Skin epidermis (tissue), 12 donors: Measurements from ENCODE around the gene ZNF133.
A peak's percentile ranks its signal among the peaks of the same experiment; 100 is the strongest.
"Not testable (repeated sequence)": the region's sequence is repeated elsewhere in the genome, so short reads cannot be mapped to it uniquely, and the experiment has no call there.

ENCODE experiments used
- H3K27ac ChIP-seq, 21 experiments: fragments of 200-600 bp; sonication (generic) in 11 of 21; one replicate each; pipeline ENCODE4 v1.5.0; 2020; ENCODE audit warnings: mild to moderate bottlenecking in 3 of 21, inconsistent platforms in 2 of 21, moderate library complexity in 2 of 21
- H3K4me3 ChIP-seq, 7 experiments: fragments of 200-600 bp; sonication (generic) in 2 of 7; one replicate each; pipeline ENCODE4 v1.5.0; 2020; ENCODE audit warnings: inconsistent platforms in 2 of 7, mild to moderate bottlenecking in 2 of 7, moderate library complexity in 1 of 7

ZNF133 gene

GRCh38 chr20:18287915-18288748, at the start of gene ZNF133:
Gene ZNF133 (plus strand): TSS chr20:18288527. CDS start chr20:18305687, 17,160 bp downstream.
- H3K4me3 ChIP-seq: peak within 1 kb of the TSS; percentile 57 to 96 (median 84)
- peak within 1 kb of the TSS; percentile 60 to 99 (median 96) for H3K27ac ChIP-seq

GRCh38 chr20:18240997-18241396, 47.3 kb upstream of the ZNF133 start:
- no peak overlapping the region for H3K27ac ChIP-seq

GRCh38 chr20:18243802-18244201, 44.5 kb upstream of the ZNF133 start:
- no peak overlapping the region for H3K27ac ChIP-seq
- H3K4me3 ChIP-seq: no peak overlapping the region

More at GRCh38 chr20:18240997-18241396, 47.3 kb upstream of the ZNF133 start:
- no peak overlapping the region for H3K4me3 ChIP-seq

DNA sequence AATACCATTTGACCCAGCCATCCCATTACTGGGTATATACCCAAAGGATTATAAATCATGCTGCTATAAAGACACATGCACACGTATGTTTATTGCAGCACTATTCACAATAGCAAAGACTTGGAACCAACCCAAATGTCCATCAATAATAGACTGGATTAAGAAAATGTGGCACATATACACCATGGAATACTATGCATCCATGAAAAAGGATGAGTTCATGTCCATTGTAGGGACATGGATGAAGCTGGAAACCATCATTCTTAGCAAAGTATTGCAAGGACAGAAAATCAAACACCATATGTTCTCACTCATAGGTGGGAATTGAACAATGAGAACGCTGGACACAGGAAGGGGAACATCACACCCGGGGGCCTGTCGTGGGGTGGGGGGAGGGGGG, 39.8 kb upstream of the ZNF133 start:
- H3K27ac ChIP-seq, H3K4me3 ChIP-seq: not testable (repeated sequence)

- H3K4me3 ChIP-seq: no peak overlapping the region
- H3K27ac ChIP-seq: no peak overlapping the region
These were observed 38.1 kb upstream of the ZNF133 start for GRCh38 chr20:18250217-18250616.

- Histone ChIP-seq H3K27ac (peak overlapping the region in 16 of 21 experiments; percentile 8 to 73 (median 55)), H3K4me3 (no peak overlapping the region)
These were observed 35.5 kb upstream of the ZNF133 start for GRCh38 chr20:18252597-18253451.

DNA sequence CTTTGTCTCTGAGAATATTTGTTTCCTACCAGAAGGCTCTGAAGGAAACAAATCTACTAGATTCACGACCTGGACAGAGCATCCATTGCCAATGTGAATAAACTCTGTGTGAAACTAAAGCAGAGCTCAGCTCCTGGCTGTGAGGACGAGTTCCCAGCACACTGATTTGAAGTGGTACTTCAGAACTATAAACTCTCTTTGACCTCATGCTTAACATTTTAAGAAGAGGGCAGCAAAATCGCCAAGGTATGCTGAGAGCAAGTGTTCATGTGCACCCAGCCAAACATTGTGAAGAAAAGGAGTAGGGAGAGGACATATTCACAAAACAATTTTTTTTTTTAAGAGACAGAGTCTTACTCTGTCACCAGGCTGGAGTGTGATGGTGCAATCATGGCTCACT, 33.7 kb upstream of the ZNF133 start:
- H3K27ac ChIP-seq: no peak overlapping the region
- no peak overlapping the region for H3K4me3 ChIP-seq

- Histone ChIP-seq H3K4me3 (no peak overlapping the region), H3K27ac (no peak overlapping the region)
These were observed 32.8 kb upstream of the ZNF133 start for GRCh38 chr20:18255526-18255925.

DNA sequence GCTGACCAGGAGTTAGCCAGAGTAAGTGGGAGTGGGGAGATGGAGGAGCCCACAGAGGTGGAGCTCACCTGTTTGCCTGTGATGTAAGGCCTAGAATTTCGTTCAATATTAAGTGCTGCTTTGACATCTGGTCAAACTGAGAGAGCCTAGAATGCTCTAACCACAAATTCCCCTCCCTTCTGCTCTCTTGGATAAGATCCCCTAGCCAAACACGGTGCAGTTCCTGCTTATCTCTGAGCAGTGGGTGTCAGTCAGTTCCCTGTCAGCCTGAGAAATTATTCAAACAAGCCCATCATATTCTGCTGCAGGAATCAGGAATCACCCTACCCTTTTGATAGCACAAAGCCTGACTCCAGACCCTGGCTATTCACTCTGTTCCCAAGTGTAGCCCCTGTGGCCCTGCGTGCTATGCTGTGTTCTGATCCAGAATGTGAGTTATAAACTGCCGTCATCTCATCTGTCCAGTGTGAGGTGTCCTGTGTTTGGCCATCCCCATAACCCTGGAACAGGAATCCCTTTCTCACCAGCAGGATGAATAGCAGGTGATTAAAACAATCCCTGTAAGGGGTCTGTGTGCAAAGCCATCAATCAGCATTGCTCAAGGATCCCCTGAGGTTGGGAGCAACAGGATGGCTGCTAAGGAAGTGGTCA, 31.8 kb upstream of the ZNF133 start:
- Histone ChIP-seq H3K4me3 (no peak overlapping the region), H3K27ac (no peak overlapping the region)

DNA sequence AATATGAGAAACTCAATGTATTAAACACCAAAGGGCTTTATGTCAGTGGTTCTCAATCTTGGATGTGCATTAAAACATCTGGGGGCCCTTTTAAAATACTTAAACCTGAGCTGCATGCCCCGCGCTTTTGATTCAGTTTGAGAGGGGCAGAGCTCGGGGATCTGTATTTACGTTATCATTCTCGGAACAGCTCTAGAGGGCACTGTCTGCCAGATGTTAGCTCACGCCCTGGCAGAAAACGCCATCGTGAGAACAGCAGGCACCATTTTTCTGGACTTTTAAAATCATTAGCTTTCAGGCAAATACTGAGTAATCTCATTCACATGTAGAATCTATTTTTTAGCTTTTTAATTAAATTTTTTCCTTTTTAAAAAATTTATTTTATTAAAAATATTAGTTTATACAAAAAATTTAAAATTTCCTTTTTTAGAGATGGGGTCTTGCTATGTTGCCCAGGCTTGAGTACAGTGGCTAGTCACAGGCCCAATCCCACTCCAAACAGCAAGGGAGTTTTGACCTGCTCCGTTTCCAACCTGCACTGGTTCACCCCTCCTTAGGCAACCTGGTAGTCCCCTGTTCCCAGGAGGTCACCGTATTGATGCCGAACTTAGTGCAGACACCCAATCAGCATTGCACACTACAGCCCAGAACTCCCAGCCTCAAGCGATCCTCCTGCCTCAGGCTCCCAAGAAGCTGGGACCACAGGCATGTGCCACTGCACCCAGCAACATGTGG, 30.0 kb upstream of the ZNF133 start:
- H3K4me3 ChIP-seq: no peak overlapping the region
- H3K27ac ChIP-seq: no peak overlapping the region

GRCh38 chr20:18259730-18260129, 28.6 kb upstream of the ZNF133 start:
- H3K27ac ChIP-seq: no peak overlapping the region

GRCh38 chr20:18263723-18264122, 24.6 kb upstream of the ZNF133 start:
- Histone ChIP-seq H3K27ac (no peak overlapping the region), H3K4me3 (no peak overlapping the region)

More at GRCh38 chr20:18259730-18260129, 28.6 kb upstream of the ZNF133 start:
- no peak overlapping the region for H3K4me3 ChIP-seq

DNA sequence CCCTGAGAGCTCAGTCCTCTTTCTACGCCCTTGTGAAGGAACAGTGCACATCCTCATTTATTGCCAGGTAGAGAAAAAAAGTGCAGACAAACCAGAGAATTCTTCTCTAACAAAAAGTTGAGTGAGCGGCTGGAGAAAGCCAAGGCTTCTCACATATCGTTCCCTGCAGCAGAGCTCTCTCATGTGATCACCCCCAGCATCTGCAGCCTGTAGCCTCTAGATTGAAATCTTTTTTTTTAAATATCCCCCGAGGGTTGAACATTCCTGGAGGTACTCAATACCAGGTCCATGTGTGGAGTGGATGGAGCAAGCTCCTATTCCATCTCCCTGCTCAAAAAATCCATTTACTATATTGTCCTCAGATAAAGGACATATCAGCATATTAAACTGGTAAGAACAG, 22.9 kb upstream of the ZNF133 start:
- H3K4me3 ChIP-seq: no peak overlapping the region
- H3K27ac ChIP-seq: no peak overlapping the region

- H3K27ac ChIP-seq: no peak overlapping the region
- no peak overlapping the region for H3K4me3 ChIP-seq
These were observed 22.0 kb upstream of the ZNF133 start for GRCh38 chr20:18266282-18266681.

GRCh38 chr20:18267815-18268214, 20.5 kb upstream of the ZNF133 start:
- H3K4me3 ChIP-seq: no peak overlapping the region
- no peak overlapping the region for H3K27ac ChIP-seq

- Histone ChIP-seq H3K4me3 (no peak overlapping the region), H3K27ac (no peak overlapping the region)
These were observed 17.2 kb upstream of the ZNF133 start for GRCh38 chr20:18271160-18271559.

GRCh38 chr20:18272451-18272850, 15.9 kb upstream of the ZNF133 start:
- Histone ChIP-seq H3K4me3 (no peak overlapping the region), H3K27ac (no peak overlapping the region)

GRCh38 chr20:18273738-18274137, 14.6 kb upstream of the ZNF133 start:
- no peak overlapping the region for H3K27ac ChIP-seq
- H3K4me3 ChIP-seq: no peak overlapping the region

DNA sequence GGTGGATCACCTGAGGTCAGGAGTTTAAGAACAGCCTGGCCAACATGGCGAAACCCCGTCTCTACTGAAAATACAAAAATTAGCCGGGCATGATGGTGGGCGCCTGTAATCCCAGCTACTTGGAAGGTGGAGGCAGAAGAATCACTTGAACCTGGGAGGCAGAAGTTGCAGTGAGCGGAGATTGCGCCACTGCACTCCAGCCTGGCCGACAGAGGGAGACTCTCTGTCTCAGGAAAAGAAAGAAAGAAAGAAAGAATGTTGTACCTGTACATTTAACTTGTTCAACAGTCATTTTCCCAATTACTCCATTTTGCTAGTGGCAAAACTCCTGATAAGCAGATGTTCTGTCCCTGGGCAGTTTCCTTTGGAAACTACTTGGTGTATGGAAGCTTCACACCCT, 12.4 kb upstream of the ZNF133 start:
- H3K4me3 ChIP-seq, H3K27ac ChIP-seq: not testable (repeated sequence)

GRCh38 chr20:18276821-18277220, 11.5 kb upstream of the ZNF133 start:
- Histone ChIP-seq H3K4me3 (no peak overlapping the region), H3K27ac (no peak overlapping the region)
